Prostate gland (tissue), 2 donors: ENCODE measurements around the gene CENPA.

Experiments
- CTCF ChIP-seq, 4 experiments: fragments of 200-600 bp in 2 of 4; fragments of 450-650 bp in 2 of 4; sonication (generic) in 2 of 4; IDR thresholded peaks; 1 replicate in 3 of 4; 2 replicates in 1 of 4; pipeline ENCODE4 v1.5.1; 2016 to 2019; ENCODE audit warnings: antibody characterized with exemption in 4 of 4, mild to moderate bottlenecking in 2 of 4, moderate library complexity in 2 of 4
- POLR2A ChIP-seq: fragments of 450-650 bp; IDR thresholded peaks from one replicate; pipeline ENCODE4 v1.6.1; 2016; ENCODE audit warnings: antibody characterized with exemption, mild to moderate bottlenecking

GRCh38 chr2:26746934-26747333 lies 38.9 kb upstream of the CENPA start:
- TF ChIP-seq CTCF (IDR thresholded peaks at IDR 0.05) = no peak
- no peak for TF ChIP-seq POLR2A
